Kidney epithelial cell (primary cell): Measurements from ENCODE around the gene SPATA45. TPM values are rescaled to one million over a fixed set of nuclear protein-coding genes. Genes with fewer than 3 reads are reported as not detected.
A peak's percentile ranks its signal among the peaks of the same experiment; 100 is the strongest.
"Not testable (repeated sequence)": the region's sequence is repeated elsewhere in the genome, so short reads cannot be mapped to it uniquely, and the experiment has no call there.

Experiments used
- DNase-seq: peaks from one replicate; pipeline ENCODE4 v3.0.0-alpha.2; 2010; ENCODE audit warnings: low read depth
- H3K27me3 ChIP-seq: 2 replicates; pipeline ENCODE4 v1.6.0; 2011; ENCODE audit warnings: low read length; ENCODE audit not compliant: control insufficient read depth, insufficient read depth
- H3K36me3 ChIP-seq: 2 replicates; pipeline ENCODE4 v1.5.1; 2011; ENCODE audit warnings: low read length; ENCODE audit not compliant: control insufficient read depth, insufficient read depth
- H3K4me3 ChIP-seq: 2 replicates; pipeline ENCODE4 v1.5.1; 2011; ENCODE audit warnings: low read depth, mild to moderate bottlenecking, control low read depth, low read length
- CTCF ChIP-seq: IDR thresholded peaks from 2 replicates; pipeline ENCODE4 v1.5.1; 2011; ENCODE audit warnings: mild to moderate bottlenecking, moderate library complexity, low read length, control low read depth, inconsistent platforms; ENCODE audit not compliant: insufficient read depth, poor library complexity, severe bottlenecking
- total RNA-seq: library from RNA; depleted of rRNA; stranded (reverse); fragments of >200 nt; gene quantifications from 2 replicates; pipeline ENCODE4 v1.2.3, GENCODE V29; 2015

Gene SPATA45
- total RNA-seq, 1 donor from 2014 or later: not detected

GRCh38 chr1:212838145-212838544 is 9.3 kb downstream of the SPATA45 start:
- TF ChIP-seq CTCF: no peak
- no peaks in the 10 kb centered on the region for H3K36me3 ChIP-seq
- no peaks in the 10 kb centered on the region for H3K27me3 ChIP-seq
- H3K4me3 ChIP-seq: no peak overlapping the region
- no peak for DNase-seq

- H3K4me3 ChIP-seq, H3K27me3 ChIP-seq, H3K36me3 ChIP-seq: not testable (repeated sequence)
- peak; percentile 7 for DNase-seq
These were observed 13.9 kb downstream of the SPATA45 start for GRCh38 chr1:212833211-212834207.

GRCh38 chr1:212828395-212828794 is 19.1 kb downstream of the SPATA45 start:
- no peak for TF ChIP-seq CTCF
- H3K36me3 ChIP-seq: no peaks in the 10 kb centered on the region
- no peaks in the 10 kb centered on the region for H3K27me3 ChIP-seq
- no peak for DNase-seq
- H3K4me3 ChIP-seq: no peak overlapping the region

GRCh38 chr1:212827831-212828278 is 19.6 kb downstream of the SPATA45 start:
- no peak for DNase-seq
- TF ChIP-seq CTCF: no peak
- H3K4me3 ChIP-seq: no peak overlapping the region
- H3K27me3 ChIP-seq: no peaks in the 10 kb centered on the region
- no peaks in the 10 kb centered on the region for H3K36me3 ChIP-seq

GRCh38 chr1:212827171-212827776 is 20.2 kb downstream of the SPATA45 start:
- Histone ChIP-seq H3K27me3 (no peaks in the 10 kb centered on the region), H3K36me3 (no peaks in the 10 kb centered on the region), H3K4me3 (no peak overlapping the region)
- no peak for DNase-seq
- TF ChIP-seq CTCF: no peak

- TF ChIP-seq CTCF: no peak
- no peak overlapping the region for H3K4me3 ChIP-seq
- no peaks in the 10 kb centered on the region for H3K27me3 ChIP-seq
- no peaks in the 10 kb centered on the region for H3K36me3 ChIP-seq
- no peak for DNase-seq
These were observed 21.5 kb downstream of the SPATA45 start for GRCh38 chr1:212825798-212826452.
